Fibroblast of the aortic adventitia (primary cell): ENCODE results near the gene TBR1. TPM values are rescaled to one million over a fixed set of nuclear protein-coding genes. Genes with fewer than 3 reads are reported as not detected.

Source experiments
- DNase-seq: peaks from one replicate; pipeline ENCODE4 v3.0.0-alpha.2; 2010; ENCODE audit warnings: low read depth
- H3K4me3 ChIP-seq: 2 replicates; pipeline ENCODE4 v1.5.1; 2011; ENCODE audit warnings: low read depth, mild to moderate bottlenecking, control low read depth, low read length, moderate library complexity
- CTCF ChIP-seq: IDR thresholded peaks from 2 replicates; pipeline ENCODE4 v1.5.1; 2011; ENCODE audit warnings: mild to moderate bottlenecking, low read length, control low read depth, inconsistent platforms; ENCODE audit not compliant: insufficient read depth
- small RNA-seq: library from RNA; depleted of rRNA; stranded (forward); fragments of <200 nt; gene quantifications from one replicate; pipeline ENCODE3, GENCODE V24; 2012
- total RNA-seq: library from RNA; depleted of rRNA; stranded (reverse); fragments of >200 nt; gene quantifications from 2 replicates; pipeline ENCODE4 v1.2.3, GENCODE V29; 2012; ENCODE audit warnings: low replicate concordance

Gene TBR1
- total RNA-seq, 1 donor: not detected

- no peak for TF ChIP-seq CTCF
- H3K4me3 ChIP-seq: no peak overlapping the region
- no peak for DNase-seq
Measured at GRCh38 chr2:161438598-161438997, 22.5 kb downstream of the TBR1 start.

- no peak overlapping the region for H3K4me3 ChIP-seq
- DNase-seq: no peak
- no peak for TF ChIP-seq CTCF
Measured at GRCh38 chr2:161445097-161445496, 29.0 kb downstream of the TBR1 start.

- no peak overlapping the region for H3K4me3 ChIP-seq
- no peak for DNase-seq
- TF ChIP-seq CTCF: no peak
Measured at GRCh38 chr2:161448431-161448830, 32.3 kb downstream of the TBR1 start.

- TF ChIP-seq CTCF: no peak
- no peak overlapping the region for H3K4me3 ChIP-seq
- no peak for DNase-seq
Measured at GRCh38 chr2:161471631-161472030, 55.5 kb downstream of the TBR1 start.

- no peak for TF ChIP-seq CTCF
- H3K4me3 ChIP-seq: no peak overlapping the region
- no peak for DNase-seq
Measured at GRCh38 chr2:161474920-161475319, 58.8 kb downstream of the TBR1 start.

Small RNA genes within 50 kb of the gene (small RNA-seq; reads per million reads assigned to genes)
- gene RNA5SP108: not detected

Other genes with a start within 250 kb of the TBR1 start
- gene PSMD14, start 107.9 kb upstream of the TBR1 start, total RNA-seq: 64.4 and 103 TPM in 2 replicates
- not detected in 2 replicates for gene SLC4A10, start 208.1 kb downstream of the TBR1 start, total RNA-seq